Endodermal cell (in vitro differentiated cells): ENCODE data around the gene HCN3. TPM values are rescaled to one million over a fixed set of nuclear protein-coding genes. Genes with fewer than 3 reads are reported as not detected.

ENCODE experiments used
- DNase-seq: peaks from one replicate; pipeline ENCODE4 v3.0.0-alpha.2; 2017
- H3K27ac ChIP-seq: 2 replicates; pipeline ENCODE4 v1.5.1; 2013; ENCODE audit warnings: mild to moderate bottlenecking, low read depth, low read length, moderate library complexity
- H3K27me3 ChIP-seq: 2 replicates; pipeline ENCODE4 v1.6.1; 2013; ENCODE audit warnings: mild to moderate bottlenecking, low read length, moderate library complexity; ENCODE audit not compliant: insufficient read depth, control insufficient read depth, poor library complexity, severe bottlenecking
- H3K36me3 ChIP-seq: 2 replicates; pipeline ENCODE4 v1.7.0; 2013; ENCODE audit warnings: mild to moderate bottlenecking, low read length, moderate library complexity; ENCODE audit not compliant: control insufficient read depth, insufficient read depth
- H3K4me1 ChIP-seq: one replicate; pipeline ENCODE4 v1.7.0; 2013; ENCODE audit warnings: low read length; ENCODE audit not compliant: control insufficient read depth, insufficient read depth
- H3K4me3 ChIP-seq: 2 replicates; pipeline ENCODE4 v1.5.1; 2013; ENCODE audit warnings: mild to moderate bottlenecking, low read length, moderate library complexity
- H3K9ac ChIP-seq: 2 replicates; pipeline ENCODE4 v1.6.1; 2013; ENCODE audit warnings: mild to moderate bottlenecking, low read length, moderate library complexity; ENCODE audit not compliant: poor library complexity, severe bottlenecking; ENCODE audit errors: extremely low read depth
- H3K9me3 ChIP-seq: 2 replicates; pipeline ENCODE4 v1.6.1; 2013; ENCODE audit warnings: mild to moderate bottlenecking, low read length, moderate library complexity; ENCODE audit not compliant: control insufficient read depth
- H3K27ac Mint-ChIP-seq: 2 replicates; pipeline ENCODE4 v1.8.0; 2020; ENCODE audit warnings: mixed read lengths
- H3K27me3 Mint-ChIP-seq: 2 replicates; pipeline ENCODE4 v1.8.0; 2021; ENCODE audit warnings: mild to moderate bottlenecking, mixed read lengths; ENCODE audit not compliant: insufficient read depth
- H3K36me3 Mint-ChIP-seq: 2 replicates; pipeline ENCODE4 v1.8.0; 2020; ENCODE audit warnings: low read depth, mixed read lengths
- H3K4me1 Mint-ChIP-seq: 2 replicates; pipeline ENCODE4 v1.8.0; 2020; ENCODE audit warnings: mixed read lengths
- H3K4me3 Mint-ChIP-seq: 2 replicates; pipeline ENCODE4 v1.8.0; 2020; ENCODE audit warnings: mild to moderate bottlenecking, moderate library complexity, mixed read lengths
- H3K9me3 Mint-ChIP-seq: 2 replicates; pipeline ENCODE4 v1.8.0; 2020; ENCODE audit warnings: mild to moderate bottlenecking, mixed read lengths
- WGBS, 2 experiments: methylation state at CpG; one replicate each; pipeline versions ENCODE4 v1.1.5 to v1.1.7; 2013; ENCODE audit warnings: missing lambda C conversion rate in 2 of 2, mixed read lengths in 1 of 2; ENCODE audit not compliant: insufficient coverage in 1 of 2, insufficient read length in 1 of 2; 5-methylcytosine and 5-hydroxymethylcytosine counted together
- total RNA-seq, 2 donors: library from RNA; stranded (reverse); fragmentation: NEBNext Ultra II Directional in 1 of 2; extraction: Animal tissue kit (Norgen Biotek cat#: 25700) in 1 of 2; gene quantifications; 2 replicates in 1 of 2; 3 replicates in 1 of 2; pipeline ENCODE4 v1.2.1, GENCODE V29; 2021
- TF ChIP-seq, protein P1 (sequence below): fragments of 200-600 bp; sonication (generic); conservative IDR thresholded peaks from 2 replicates; pipeline ENCODE4 v1.5.0; 2021; ENCODE audit warnings: antibody characterized with exemption, mild to moderate bottlenecking

HCN3 gene
- total RNA-seq, 2 donors from 2014 or later, result 8.7 to 9.2 TPM

DNA sequence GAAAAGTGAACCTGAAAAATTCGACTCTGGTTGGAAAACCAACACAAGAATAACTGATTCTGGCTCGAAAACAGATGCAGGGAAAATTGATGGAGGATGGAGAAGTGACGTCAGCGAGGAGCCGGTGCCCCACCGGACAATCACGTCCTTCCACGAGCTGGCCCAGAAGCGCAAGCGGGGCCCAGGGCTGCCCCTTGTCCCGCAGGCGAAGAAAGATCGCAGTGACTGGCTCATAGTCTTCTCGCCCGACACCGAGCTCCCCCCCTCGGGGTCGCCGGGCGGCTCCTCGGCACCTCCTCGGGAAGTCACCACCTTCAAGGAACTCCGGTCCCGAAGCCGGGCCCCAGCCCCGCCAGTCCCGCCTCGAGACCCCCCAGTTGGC is 45.3 kb downstream of the HCN3 start:
- Histone ChIP-seq H3K4me1 (peaks cover 17% of the 10 kb centered on the region), H3K27me3 (no peaks in the 10 kb centered on the region), H3K4me3 (peak overlapping the region; percentile 97), H3K27ac (no peak overlapping the region), H3K36me3 (peaks cover 45% of the 10 kb centered on the region), H3K9me3 (no peaks in the 10 kb centered on the region), H3K9ac (no peak overlapping the region)
- peak overlapping the region; percentile 74 for H3K27ac Mint-ChIP-seq
- no peaks in the 10 kb centered on the region for H3K9me3 Mint-ChIP-seq
- peak overlapping the region; percentile 90 for H3K4me3 Mint-ChIP-seq
- 5 to 6% methylated on average over 14 to 28 of the region's 28 CpGs for WGBS, 2 experiments
- TF ChIP-seq, protein P1, sequence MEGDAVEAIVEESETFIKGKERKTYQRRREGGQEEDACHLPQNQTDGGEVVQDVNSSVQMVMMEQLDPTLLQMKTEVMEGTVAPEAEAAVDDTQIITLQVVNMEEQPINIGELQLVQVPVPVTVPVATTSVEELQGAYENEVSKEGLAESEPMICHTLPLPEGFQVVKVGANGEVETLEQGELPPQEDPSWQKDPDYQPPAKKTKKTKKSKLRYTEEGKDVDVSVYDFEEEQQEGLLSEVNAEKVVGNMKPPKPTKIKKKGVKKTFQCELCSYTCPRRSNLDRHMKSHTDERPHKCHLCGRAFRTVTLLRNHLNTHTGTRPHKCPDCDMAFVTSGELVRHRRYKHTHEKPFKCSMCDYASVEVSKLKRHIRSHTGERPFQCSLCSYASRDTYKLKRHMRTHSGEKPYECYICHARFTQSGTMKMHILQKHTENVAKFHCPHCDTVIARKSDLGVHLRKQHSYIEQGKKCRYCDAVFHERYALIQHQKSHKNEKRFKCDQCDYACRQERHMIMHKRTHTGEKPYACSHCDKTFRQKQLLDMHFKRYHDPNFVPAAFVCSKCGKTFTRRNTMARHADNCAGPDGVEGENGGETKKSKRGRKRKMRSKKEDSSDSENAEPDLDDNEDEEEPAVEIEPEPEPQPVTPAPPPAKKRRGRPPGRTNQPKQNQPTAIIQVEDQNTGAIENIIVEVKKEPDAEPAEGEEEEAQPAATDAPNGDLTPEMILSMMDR, result no peak
- H3K36me3 Mint-ChIP-seq, result peaks cover 30% of the 10 kb centered on the region
- no peak for DNase-seq
- peaks cover 31% of the 10 kb centered on the region for H3K4me1 Mint-ChIP-seq
- H3K27me3 Mint-ChIP-seq, result peaks cover 14% of the 10 kb centered on the region

DNA sequence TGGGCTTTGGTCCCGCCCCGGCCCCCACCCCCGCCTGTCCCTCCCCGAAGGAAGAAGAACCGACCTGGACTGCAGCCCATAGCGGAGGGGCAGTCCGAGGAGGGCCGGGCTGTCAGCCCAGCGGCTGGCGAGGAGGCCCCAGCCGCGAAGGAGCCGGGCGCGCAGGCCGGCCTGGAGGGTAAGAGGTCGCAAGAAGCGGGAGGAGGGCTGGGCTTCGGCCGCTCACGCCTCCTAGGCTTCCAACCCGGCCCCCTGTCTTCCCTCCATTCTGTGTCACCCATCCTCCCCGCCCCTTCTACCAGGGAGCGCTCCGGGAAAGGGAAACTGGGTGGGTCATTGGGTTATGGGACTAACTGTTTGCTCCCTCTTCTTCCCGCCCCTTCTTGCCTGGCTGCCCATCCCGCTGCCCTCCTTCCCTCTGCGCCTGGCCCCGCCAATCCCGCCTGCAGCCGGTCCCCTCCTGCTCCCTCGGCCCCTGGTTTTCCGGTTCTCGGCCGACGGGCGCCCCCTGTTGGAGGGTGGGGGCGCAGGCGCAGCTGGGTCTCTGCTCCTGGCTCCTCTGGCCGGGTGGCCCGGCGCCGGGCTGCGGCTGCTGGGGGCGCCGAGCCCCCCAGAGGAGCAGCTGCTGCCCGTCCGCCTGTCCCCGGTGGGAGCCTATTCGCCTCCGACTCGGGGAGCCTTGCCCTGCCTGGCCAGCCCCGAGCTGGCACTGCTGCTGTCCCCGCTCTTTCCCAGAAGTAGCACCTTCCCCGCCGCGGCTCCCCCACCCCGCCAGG is 45.9 kb downstream of the HCN3 start:
- DNase-seq, result peak; percentile 98
- H3K27ac ChIP-seq, result peak overlapping the region; percentile 86

DNA sequence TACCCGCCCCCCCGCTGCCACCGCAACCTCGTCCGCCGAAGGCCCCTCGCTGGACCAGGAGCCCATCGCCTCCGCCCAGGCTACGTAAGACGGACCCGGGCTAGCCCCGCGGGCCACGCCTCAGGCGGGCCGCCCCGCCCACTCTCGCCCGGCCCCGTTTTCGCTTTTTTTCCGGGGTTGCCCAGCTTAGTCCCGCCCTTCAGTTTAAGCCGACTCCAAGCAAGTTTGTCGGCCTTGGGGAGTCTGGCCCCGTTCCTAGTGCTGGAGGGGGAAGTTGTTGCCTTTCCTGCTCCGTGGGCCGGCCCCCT is 46.4 kb downstream of the HCN3 start:
- 0% methylated on average over 29 of the region's 29 CpGs; no CpG with 5 or more reads in 1 of the 2 experiments for WGBS, 2 experiments
- peaks cover 30% of the 10 kb centered on the region for H3K36me3 Mint-ChIP-seq
- Histone ChIP-seq H3K27me3 (no peaks in the 10 kb centered on the region), H3K9me3 (no peaks in the 10 kb centered on the region), H3K4me1 (peaks cover 17% of the 10 kb centered on the region), H3K4me3 (peak overlapping the region; percentile 97), H3K9ac (peak overlapping the region; percentile 70), H3K36me3 (peaks cover 45% of the 10 kb centered on the region), H3K27ac (peak overlapping the region; percentile 86)
- peaks cover 14% of the 10 kb centered on the region for H3K27me3 Mint-ChIP-seq
- peak overlapping the region; percentile 90 for H3K4me3 Mint-ChIP-seq
- no peaks in the 10 kb centered on the region for H3K9me3 Mint-ChIP-seq
- H3K27ac Mint-ChIP-seq, result peak overlapping the region; percentile 84
- DNase-seq, result peak; percentile 96
- peaks cover 31% of the 10 kb centered on the region for H3K4me1 Mint-ChIP-seq
- TF ChIP-seq, protein P1, result no peak

More for the DNA sequence above, 45.9 kb downstream of the HCN3 start:
- TF ChIP-seq, protein P1, result peak; percentile 99
- Mint-ChIP-seq H3K4me1 (peaks cover 31% of the 10 kb centered on the region), H3K27me3 (peaks cover 14% of the 10 kb centered on the region), H3K4me3 (peak overlapping the region; percentile 90), H3K36me3 (peaks cover 31% of the 10 kb centered on the region), H3K27ac (peak overlapping the region; percentile 84), H3K9me3 (no peaks in the 10 kb centered on the region)
- Histone ChIP-seq H3K4me3 (peak overlapping the region; percentile 97), H3K36me3 (peaks cover 45% of the 10 kb centered on the region), H3K4me1 (peaks cover 17% of the 10 kb centered on the region), H3K9me3 (no peaks in the 10 kb centered on the region), H3K9ac (no peak overlapping the region), H3K27me3 (no peaks in the 10 kb centered on the region)
- 0% methylated on average over 58 of the region's 58 CpGs; no CpG with 5 or more reads in 1 of the 2 experiments for WGBS, 2 experiments
